Measurements from ENCODE around the gene TWNK.
"Not testable (repeated sequence)": the region's sequence is repeated elsewhere in the genome, so short reads cannot be mapped to it uniquely, and the experiment has no call there.

Gene TWNK

GRCh38 chr10:101032637-101033224 lies 45.4 kb downstream of the TWNK start:
- no peak for DNase-seq

GRCh38 chr10:101033276-101033675 lies 45.9 kb downstream of the TWNK start:
- DNase-seq = no peak

GRCh38 chr10:101034404-101034803 lies 47.1 kb downstream of the TWNK start:
- DNase-seq = not testable (repeated sequence)

GRCh38 chr10:101035314-101035713 lies 48.0 kb downstream of the TWNK start:
- no peak for DNase-seq

- DNase-seq = no peak
Observed at GRCh38 chr10:101035916-101036702, 48.8 kb downstream of the TWNK start.

GRCh38 chr10:101036726-101037125 lies 49.4 kb downstream of the TWNK start:
- DNase-seq = no peak

GRCh38 chr10:101038484-101038883 lies 51.1 kb downstream of the TWNK start:
- DNase-seq = no peak

- DNase-seq = no peak
Observed at GRCh38 chr10:101040061-101040460, 52.7 kb downstream of the TWNK start.

- DNase-seq = no peak
Observed at GRCh38 chr10:101040851-101041250, 53.5 kb downstream of the TWNK start.

GRCh38 chr10:101041252-101041761 lies 54.0 kb downstream of the TWNK start:
- DNase-seq = no peak

GRCh38 chr10:101042118-101042517 lies 54.8 kb downstream of the TWNK start:
- no peak for DNase-seq

- DNase-seq = peak; percentile 23
Observed at GRCh38 chr10:101042667-101043362, 55.5 kb downstream of the TWNK start.

- no peak for DNase-seq
Observed at GRCh38 chr10:101043363-101043707, 56.0 kb downstream of the TWNK start.
